ENCODE measurements around the gene SERPINB1. TPM values are rescaled to one million over a fixed set of nuclear protein-coding genes. Genes with fewer than 3 reads are reported as not detected.
A peak's percentile ranks its signal among the peaks of the same experiment; 100 is the strongest.

SERPINB1 gene
- total and polyA plus RNA-seq, 12 donors, result 33.4 to 159 (median 60.7) TPM

DNA sequence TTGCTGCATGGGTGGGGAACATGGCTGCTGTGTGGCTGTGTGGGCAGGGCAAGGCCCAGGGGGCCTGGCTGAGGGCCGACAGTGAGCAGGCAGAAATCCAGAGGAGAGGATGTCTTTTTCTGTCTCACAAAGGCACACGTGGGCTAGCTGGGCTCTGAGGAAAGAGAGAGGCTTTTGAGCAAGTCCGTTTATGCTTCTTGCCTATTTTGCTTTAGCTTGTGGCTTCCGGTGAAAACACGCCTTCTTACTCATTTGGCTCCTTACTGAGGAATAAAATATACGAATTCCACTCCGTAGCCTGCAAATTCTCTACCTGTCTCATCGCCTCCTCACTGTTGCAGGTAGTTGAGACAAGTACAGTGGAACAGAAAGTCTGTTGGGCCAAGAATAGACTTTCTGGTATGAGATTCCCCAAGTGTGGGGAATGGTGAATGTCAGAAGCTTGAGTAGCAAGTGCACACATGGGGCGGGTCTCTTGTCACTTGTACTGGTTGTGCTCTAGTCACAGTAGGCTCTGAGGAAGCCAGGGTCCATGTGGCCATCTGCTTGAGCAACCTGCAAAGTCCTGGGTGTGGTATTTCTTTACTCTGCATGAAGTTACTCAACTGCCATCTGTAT, 48.0 kb downstream of the SERPINB1 start:
- no peaks in the 10 kb centered on the region for H3K36me3 ChIP-seq (replicated peaks in 1 of 2)
- no peaks in the 10 kb centered on the region for H3K27me3 ChIP-seq
- peak in 1 of 7 donors; percentile 13 for DNase-seq
- WGBS, 4 donors, result 71 to 75% (median 73%) methylated on average over 9 of the region's 9 CpGs
- TF ChIP-seq, protein P1, sequence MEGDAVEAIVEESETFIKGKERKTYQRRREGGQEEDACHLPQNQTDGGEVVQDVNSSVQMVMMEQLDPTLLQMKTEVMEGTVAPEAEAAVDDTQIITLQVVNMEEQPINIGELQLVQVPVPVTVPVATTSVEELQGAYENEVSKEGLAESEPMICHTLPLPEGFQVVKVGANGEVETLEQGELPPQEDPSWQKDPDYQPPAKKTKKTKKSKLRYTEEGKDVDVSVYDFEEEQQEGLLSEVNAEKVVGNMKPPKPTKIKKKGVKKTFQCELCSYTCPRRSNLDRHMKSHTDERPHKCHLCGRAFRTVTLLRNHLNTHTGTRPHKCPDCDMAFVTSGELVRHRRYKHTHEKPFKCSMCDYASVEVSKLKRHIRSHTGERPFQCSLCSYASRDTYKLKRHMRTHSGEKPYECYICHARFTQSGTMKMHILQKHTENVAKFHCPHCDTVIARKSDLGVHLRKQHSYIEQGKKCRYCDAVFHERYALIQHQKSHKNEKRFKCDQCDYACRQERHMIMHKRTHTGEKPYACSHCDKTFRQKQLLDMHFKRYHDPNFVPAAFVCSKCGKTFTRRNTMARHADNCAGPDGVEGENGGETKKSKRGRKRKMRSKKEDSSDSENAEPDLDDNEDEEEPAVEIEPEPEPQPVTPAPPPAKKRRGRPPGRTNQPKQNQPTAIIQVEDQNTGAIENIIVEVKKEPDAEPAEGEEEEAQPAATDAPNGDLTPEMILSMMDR (IDR thresholded peaks at IDR 0.05), result no peak
- TF ChIP-seq POLR2A (IDR thresholded peaks at IDR 0.05), result no peak
- no peak overlapping the region for H3K27ac ChIP-seq
- no peaks in the 10 kb centered on the region for H3K9me3 ChIP-seq (replicated peaks in 1 of 3)
- no peaks in the 10 kb centered on the region for H3K4me1 ChIP-seq (replicated peaks in 1 of 2)
- intact Hi-C loops (cut with DNase I), result loop anchor here in 1 of 2 donors (5.0 kb wide), 1 partner anchor 49 kb away; the partner anchor contains the start of gene SERPINB1
- no peak overlapping the region for H3K4me3 ChIP-seq

DNA sequence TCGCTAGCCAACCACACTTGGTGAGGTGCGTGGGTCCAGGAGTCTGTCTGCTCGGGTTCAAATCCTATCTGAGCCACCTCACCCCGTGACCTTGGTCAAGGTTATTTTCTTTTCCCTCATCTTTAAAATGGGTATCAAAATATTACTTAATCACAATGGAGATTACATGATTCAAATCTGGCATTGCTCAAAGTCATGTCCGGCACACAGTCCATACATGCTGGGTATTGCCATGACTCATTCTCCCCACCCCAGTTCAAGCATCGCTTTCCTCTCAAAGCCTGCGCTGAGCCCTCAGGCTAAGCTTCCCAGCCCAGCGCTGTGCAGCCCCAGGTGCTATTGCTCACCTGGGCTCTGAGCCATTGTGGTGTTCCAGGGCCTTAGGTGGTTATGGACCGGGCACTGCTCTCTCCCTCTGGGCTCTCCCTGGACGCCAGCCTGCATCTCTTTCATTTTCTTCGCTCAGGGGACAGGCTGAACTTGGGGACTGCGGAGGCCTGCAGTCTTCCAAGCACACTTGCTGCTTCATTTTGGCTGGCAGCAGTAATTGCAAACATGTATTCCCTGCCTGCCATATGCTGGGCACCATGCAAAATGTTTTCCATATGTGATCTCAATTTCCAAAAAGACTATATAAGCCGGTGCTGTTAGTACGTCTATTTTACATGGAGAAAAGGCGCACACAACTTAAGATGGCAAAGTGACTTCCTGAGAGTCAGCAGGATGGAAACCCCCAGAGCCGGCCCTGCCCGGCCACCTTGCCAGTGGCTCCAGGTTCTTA, 49.1 kb downstream of the SERPINB1 start:
- intact Hi-C loops (cut with DNase I), result loop anchor here in 1 of 2 donors (5.0 kb wide), 1 partner anchor 50 kb away; the partner anchor contains the start of gene SERPINB1

DNA sequence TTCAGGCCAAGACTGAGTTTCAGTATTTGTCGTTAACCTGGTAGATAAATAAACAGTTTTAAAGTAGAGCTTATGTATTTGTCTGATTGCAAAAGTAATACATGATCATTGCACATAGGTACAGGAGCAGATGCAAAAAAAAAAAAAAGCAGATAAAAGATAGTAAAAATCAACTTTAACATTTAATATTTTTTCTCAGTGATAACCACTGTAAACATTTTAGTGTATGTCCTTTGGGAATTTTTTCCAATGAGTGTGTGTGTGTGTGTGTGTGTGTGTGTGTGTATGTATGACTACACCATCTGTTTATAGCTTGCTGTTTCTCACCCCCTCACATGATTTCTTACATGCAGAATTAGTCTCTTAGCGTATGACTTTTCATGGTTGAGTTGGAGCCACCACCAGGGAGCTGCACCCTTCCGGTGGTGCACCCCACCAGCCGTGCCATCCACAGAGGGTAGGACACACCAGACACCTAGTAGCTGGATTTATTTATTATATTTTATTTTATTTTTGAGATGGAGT, 50.2 kb downstream of the SERPINB1 start:
- Histone ChIP-seq H3K4me3 (no peak overlapping the region), H3K4me1 (replicated peaks in 1 of 2) (no peaks in the 10 kb centered on the region), H3K9me3 (replicated peaks in 1 of 3) (no peaks in the 10 kb centered on the region), H3K27me3 (no peaks in the 10 kb centered on the region), H3K27ac (no peak overlapping the region), H3K36me3 (replicated peaks in 1 of 2) (no peaks in the 10 kb centered on the region)
- DNase-seq, result no peak
- intact Hi-C loops (cut with DNase I), result loop anchor here in 1 of 2 donors (5.0 kb wide), 1 partner anchor 51 kb away; the partner anchor contains the start of gene SERPINB1
- 64 to 68% (median 67%) methylated on average over 4 of the region's 4 CpGs for WGBS, 4 donors
- no peak for TF ChIP-seq POLR2A (IDR thresholded peaks at IDR 0.05)
- TF ChIP-seq, protein P1 (IDR thresholded peaks at IDR 0.05), result no peak

More for the DNA sequence above, 49.1 kb downstream of the SERPINB1 start:
- H3K36me3 ChIP-seq (replicated peaks in 1 of 2), result no peaks in the 10 kb centered on the region
- DNase-seq, result peak in 1 of 7 donors; percentile 8
- no peak overlapping the region for H3K4me3 ChIP-seq
- no peak for TF ChIP-seq POLR2A (IDR thresholded peaks at IDR 0.05)
- TF ChIP-seq, protein P1 (IDR thresholded peaks at IDR 0.05), result no peak
- H3K27me3 ChIP-seq, result no peaks in the 10 kb centered on the region
- H3K4me1 ChIP-seq (replicated peaks in 1 of 2), result no peaks in the 10 kb centered on the region
- H3K9me3 ChIP-seq (replicated peaks in 1 of 3), result no peaks in the 10 kb centered on the region
- 89 to 94% (median 94%) methylated on average over 15 to 17 of the region's 17 CpGs for WGBS, 4 donors
- no peak overlapping the region for H3K27ac ChIP-seq

Measured in adrenal gland (tissue), 12 donors.